NCI-H2196 (cell line): Measurements from ENCODE around the gene MKRN2.
A peak's percentile ranks its signal among the peaks of the same experiment; 100 is the strongest.
"Not testable (repeated sequence)": the region's sequence is repeated elsewhere in the genome, so short reads cannot be mapped to it uniquely, and the experiment has no call there.

Experiments used
- DNase-seq: peaks from one replicate; lab custom pipeline; 2025; ENCODE audit not compliant: unreplicated experiment; lab: John Stamatoyannopoulos, UW

The MKRN2 gene

GRCh38 chr3:12556690-12557472, at the start of gene MKRN2:
TSS of gene MKRN2 (plus strand) at chr3:12557087. CDS start at chr3:12557151, 64 bp downstream.
- DNase-seq, result peak; percentile 73

GRCh38 chr3:12507591-12508281, 49.2 kb upstream of the MKRN2 start:
- DNase-seq, result no peak

GRCh38 chr3:12508291-12508700, 48.6 kb upstream of the MKRN2 start:
- no peak for DNase-seq

GRCh38 chr3:12509466-12509865, 47.4 kb upstream of the MKRN2 start:
- no peak for DNase-seq

- no peak for DNase-seq
Measured at GRCh38 chr3:12512534-12513118, 44.3 kb upstream of the MKRN2 start.

GRCh38 chr3:12513694-12514446, 43.0 kb upstream of the MKRN2 start:
- DNase-seq, result no peak

GRCh38 chr3:12515631-12516030, 41.3 kb upstream of the MKRN2 start:
- DNase-seq, result no peak

- DNase-seq, result no peak
Measured at GRCh38 chr3:12516873-12517272, 40.0 kb upstream of the MKRN2 start.

GRCh38 chr3:12518261-12519028, 38.4 kb upstream of the MKRN2 start:
- no peak for DNase-seq

- DNase-seq, result no peak
Measured at GRCh38 chr3:12521010-12521409, 35.9 kb upstream of the MKRN2 start.

GRCh38 chr3:12522721-12523120, 34.2 kb upstream of the MKRN2 start:
- no peak for DNase-seq

GRCh38 chr3:12527757-12528143, 29.1 kb upstream of the MKRN2 start:
- DNase-seq, result no peak

GRCh38 chr3:12532182-12532581, 24.7 kb upstream of the MKRN2 start:
- DNase-seq, result no peak

GRCh38 chr3:12536423-12536822, 20.5 kb upstream of the MKRN2 start:
- DNase-seq, result no peak

GRCh38 chr3:12541625-12542024, 15.3 kb upstream of the MKRN2 start:
- no peak for DNase-seq

- not testable (repeated sequence) for DNase-seq
Measured at GRCh38 chr3:12543497-12543896, 13.4 kb upstream of the MKRN2 start.

- no peak for DNase-seq
Measured at GRCh38 chr3:12544652-12545472, 12.0 kb upstream of the MKRN2 start.

- DNase-seq, result peak; percentile 8
Measured at GRCh38 chr3:12545473-12545791, 11.5 kb upstream of the MKRN2 start, which contains the start of gene MKRN2OS. TSS of gene MKRN2OS (minus strand) at chr3:12545499. CDS start at chr3:12545464, 35 bp downstream.

GRCh38 chr3:12549971-12550760, 6.7 kb upstream of the MKRN2 start:
- DNase-seq, result no peak
